AG09319 (cell line): ENCODE results near the gene STRBP.

Experiments
- DNase-seq: peaks from one replicate; pipeline ENCODE4 v3.0.0-alpha.2; 2010; ENCODE audit warnings: low read depth; ENCODE audit errors: extremely low read depth
- TF ChIP-seq, protein P1 (sequence below): IDR thresholded peaks from 2 replicates; pipeline ENCODE4 v1.5.1; 2011; ENCODE audit warnings: low read depth, mild to moderate bottlenecking, inconsistent platforms, low read length, moderate library complexity

The STRBP gene

DNA sequence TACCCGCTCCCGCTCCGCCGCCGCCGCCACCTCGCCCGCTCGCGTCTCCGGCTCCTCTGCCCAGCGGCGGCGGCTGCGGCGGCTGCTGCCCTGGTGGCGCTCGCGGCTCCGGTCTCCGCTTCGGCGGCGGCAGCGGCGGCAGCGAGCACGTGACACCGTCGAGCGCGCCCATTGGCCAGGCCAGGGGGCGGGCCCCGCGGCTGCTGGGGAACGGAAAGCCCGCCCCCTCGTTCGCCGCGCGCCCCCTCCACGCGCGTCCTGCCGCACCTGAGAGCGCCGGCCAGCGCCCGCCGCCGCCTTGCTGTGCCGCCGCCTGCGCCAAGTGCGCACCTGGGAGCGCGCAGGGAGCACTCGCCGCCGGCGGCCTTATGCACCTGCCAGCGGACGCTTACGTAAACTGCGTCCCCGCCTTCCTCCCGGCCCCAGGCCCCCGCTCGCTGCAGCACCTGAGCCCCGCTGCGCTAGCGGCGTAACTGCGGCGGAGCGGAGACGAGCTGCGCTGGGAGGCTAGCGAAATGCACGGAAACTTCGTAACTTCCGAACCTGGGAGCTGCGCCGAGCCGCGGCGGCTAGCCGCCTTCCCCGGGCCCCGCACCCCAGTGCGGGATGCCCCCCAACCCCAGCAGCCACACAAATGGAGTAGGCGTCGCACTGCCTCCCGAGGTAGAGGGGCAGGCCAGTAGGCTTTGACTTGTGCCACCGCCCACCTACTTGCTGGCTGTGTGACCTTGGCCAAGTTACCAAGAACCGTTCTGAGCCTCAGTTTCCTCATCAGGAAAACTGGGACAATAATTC, at the start of gene STRBP:
Gene STRBP, minus strand, starts transcription at position 122 of the 795 bp plus-strand sequence. CDS start 84,452 bp downstream, outside the sequence.
- DNase-seq = peak; percentile 31

DNA sequence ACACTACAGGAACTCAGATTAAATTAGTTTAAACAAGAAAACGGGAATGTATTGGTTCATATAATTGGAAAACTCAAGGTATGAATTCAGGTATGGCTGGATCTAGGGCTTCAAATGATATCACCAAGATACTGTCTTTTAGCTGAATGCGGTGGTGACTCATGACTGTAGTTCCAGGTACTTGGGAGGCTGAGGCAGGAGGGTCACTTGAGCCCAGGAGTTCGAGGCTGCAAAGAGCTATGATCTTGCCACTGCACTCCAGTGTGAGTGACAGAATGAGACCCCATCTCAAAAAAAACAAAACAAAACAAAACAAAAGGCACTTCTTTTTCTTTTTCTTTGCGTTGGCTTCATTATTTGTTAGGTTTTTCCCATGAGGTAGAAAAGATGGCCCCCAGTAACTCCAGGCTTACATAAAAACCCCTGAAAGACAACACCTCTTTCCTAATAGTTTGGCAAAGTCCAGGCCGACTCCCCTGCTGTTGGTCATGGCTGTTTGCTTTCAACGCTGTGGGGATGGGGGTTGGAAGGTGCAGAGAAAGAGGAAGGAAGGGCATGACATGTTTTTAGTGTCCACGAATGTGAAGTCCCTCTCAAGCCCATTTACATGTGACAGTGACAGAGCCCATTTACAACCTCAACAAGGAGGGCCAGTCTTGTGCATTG, 47.8 kb upstream of the STRBP start:
- DNase-seq = no peak
- TF ChIP-seq, protein P1, sequence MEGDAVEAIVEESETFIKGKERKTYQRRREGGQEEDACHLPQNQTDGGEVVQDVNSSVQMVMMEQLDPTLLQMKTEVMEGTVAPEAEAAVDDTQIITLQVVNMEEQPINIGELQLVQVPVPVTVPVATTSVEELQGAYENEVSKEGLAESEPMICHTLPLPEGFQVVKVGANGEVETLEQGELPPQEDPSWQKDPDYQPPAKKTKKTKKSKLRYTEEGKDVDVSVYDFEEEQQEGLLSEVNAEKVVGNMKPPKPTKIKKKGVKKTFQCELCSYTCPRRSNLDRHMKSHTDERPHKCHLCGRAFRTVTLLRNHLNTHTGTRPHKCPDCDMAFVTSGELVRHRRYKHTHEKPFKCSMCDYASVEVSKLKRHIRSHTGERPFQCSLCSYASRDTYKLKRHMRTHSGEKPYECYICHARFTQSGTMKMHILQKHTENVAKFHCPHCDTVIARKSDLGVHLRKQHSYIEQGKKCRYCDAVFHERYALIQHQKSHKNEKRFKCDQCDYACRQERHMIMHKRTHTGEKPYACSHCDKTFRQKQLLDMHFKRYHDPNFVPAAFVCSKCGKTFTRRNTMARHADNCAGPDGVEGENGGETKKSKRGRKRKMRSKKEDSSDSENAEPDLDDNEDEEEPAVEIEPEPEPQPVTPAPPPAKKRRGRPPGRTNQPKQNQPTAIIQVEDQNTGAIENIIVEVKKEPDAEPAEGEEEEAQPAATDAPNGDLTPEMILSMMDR = no peak

More for the DNA sequence above, at the start of gene STRBP:
- TF ChIP-seq, protein P1 = no peak

DNA sequence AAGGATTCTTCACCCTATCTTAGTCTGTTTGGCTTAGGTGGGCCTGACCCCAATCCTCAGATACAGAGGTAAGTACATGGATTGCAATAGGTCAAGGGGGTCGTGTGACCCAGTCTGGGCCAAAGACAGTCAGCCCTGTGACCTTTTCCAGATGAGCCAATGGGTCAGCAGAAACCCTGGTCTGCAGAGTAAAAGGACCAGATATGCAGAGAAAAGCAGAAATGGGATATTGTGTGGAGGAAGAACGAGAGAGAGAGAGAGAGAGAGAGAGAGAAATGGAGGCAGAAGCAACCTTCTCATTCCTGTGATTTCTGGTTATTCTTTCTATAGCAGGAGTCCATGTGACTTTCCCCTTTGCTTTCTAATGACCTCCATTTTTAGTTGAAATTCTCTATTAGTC, 47.2 kb upstream of the STRBP start:
- no peak for DNase-seq
- TF ChIP-seq, protein P1 = no peak

DNA sequence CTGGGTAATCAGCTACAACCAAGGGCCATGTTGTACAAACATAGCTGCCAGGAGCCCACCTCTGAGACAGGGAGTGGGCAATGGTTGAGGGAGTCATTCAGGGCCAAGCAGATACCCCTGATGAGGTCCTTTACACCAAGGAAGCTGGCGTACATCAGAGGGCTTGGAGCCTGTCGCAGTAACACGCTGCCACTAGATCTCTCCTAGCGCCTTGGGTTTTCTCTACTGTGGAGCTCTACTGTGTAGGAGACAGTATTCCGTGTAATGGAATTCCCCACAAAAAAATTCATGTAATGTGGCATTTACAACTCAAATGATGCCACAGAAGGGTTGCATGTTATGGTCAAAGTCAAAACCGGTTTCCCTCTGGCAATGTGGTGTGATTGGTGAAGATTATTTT, 46.2 kb upstream of the STRBP start:
- TF ChIP-seq, protein P1 = no peak
- DNase-seq = no peak

- TF ChIP-seq, protein P1 = no peak
- no peak for DNase-seq
Measured at GRCh38 chr9:123312306-123312877, 44.0 kb upstream of the STRBP start.

DNA sequence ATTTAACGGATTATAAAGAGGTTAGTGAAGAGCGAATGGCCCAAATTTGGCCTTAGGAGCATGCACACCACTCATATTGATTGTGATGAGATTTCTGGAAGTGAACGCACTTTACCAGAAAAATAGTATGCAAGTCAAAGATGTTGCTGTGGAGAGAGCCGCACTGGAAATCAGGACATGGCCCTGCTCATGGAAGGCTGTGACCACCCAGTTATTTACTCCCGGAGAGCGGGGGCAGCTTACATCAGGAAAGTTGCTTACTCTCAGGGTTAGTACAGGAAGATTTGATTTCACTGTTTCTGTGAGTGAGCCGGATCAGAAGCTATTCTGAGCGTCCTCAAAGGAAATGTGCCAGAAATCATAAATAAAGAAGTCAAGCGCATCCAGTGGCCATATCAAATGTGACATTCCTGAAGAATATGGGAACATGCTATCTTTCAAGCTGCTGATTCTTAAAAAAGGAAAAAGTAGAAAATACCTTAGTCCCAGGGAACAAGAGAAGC, 42.9 kb upstream of the STRBP start:
- no peak for DNase-seq
- TF ChIP-seq, protein P1 = no peak
